Osteocyte (in vitro differentiated cells): Measurements from ENCODE around the gene CACYBP. TPM values are rescaled to one million over a fixed set of nuclear protein-coding genes. Genes with fewer than 3 reads are reported as not detected.
A peak's percentile ranks its signal among the peaks of the same experiment; 100 is the strongest.

Source experiments
- DNase-seq: peaks from one replicate; pipeline ENCODE4 v3.0.0; 2021; ENCODE audit warnings: mixed read lengths; ENCODE audit not compliant: unreplicated experiment; ENCODE audit errors: extremely low spot score
- H3K27ac Mint-ChIP-seq: one replicate; pipeline ENCODE4 v1.8.0; 2021; ENCODE audit warnings: mild to moderate bottlenecking, mixed read lengths; ENCODE audit not compliant: unreplicated experiment
- H3K27me3 Mint-ChIP-seq: one replicate; pipeline ENCODE4 v1.8.0; 2021; ENCODE audit warnings: mixed read lengths; ENCODE audit not compliant: unreplicated experiment
- H3K36me3 Mint-ChIP-seq: one replicate; pipeline ENCODE4 v1.8.0; 2021; ENCODE audit warnings: mixed read lengths; ENCODE audit not compliant: unreplicated experiment
- H3K4me1 Mint-ChIP-seq: one replicate; pipeline ENCODE4 v1.8.0; 2021; ENCODE audit warnings: mixed read lengths; ENCODE audit not compliant: unreplicated experiment
- H3K4me3 Mint-ChIP-seq: one replicate; pipeline ENCODE4 v1.8.0; 2021; ENCODE audit warnings: mild to moderate bottlenecking, moderate library complexity, mixed read lengths; ENCODE audit not compliant: unreplicated experiment
- H3K9me3 Mint-ChIP-seq: one replicate; pipeline ENCODE4 v1.8.0; 2021; ENCODE audit warnings: mixed read lengths; ENCODE audit not compliant: unreplicated experiment
- CTCF ChIP-seq: fragments of 200-600 bp; sonication (generic); IDR thresholded peaks from 2 replicates; pipeline ENCODE4 v1.5.0; 2021; ENCODE audit warnings: antibody characterized with exemption, mild to moderate bottlenecking, moderate library complexity
- total RNA-seq: library from RNA; stranded (reverse); gene quantifications from 2 replicates; pipeline ENCODE4 v1.2.1, GENCODE V29; 2021

The CACYBP gene
- total RNA-seq, 1 donor from 2014 or later = 58.3 TPM

GRCh38 chr1:174967845-174968705, 31.7 kb upstream of the CACYBP start:
- Mint-ChIP-seq H3K4me1 (peaks cover 48% of the 10 kb centered on the region), H3K27me3 (no peaks in the 10 kb centered on the region), H3K9me3 (no peaks in the 10 kb centered on the region), H3K4me3 (no peak overlapping the region), H3K36me3 (peaks cover 1% of the 10 kb centered on the region), H3K27ac (peak overlapping the region; percentile 62)
- TF ChIP-seq CTCF = no peak
- no peak for DNase-seq

GRCh38 chr1:174968750-174969244, 30.9 kb upstream of the CACYBP start:
- Mint-ChIP-seq H3K36me3 (peaks cover 1% of the 10 kb centered on the region), H3K27me3 (no peaks in the 10 kb centered on the region), H3K27ac (peak overlapping the region; percentile 62), H3K4me3 (no peak overlapping the region), H3K4me1 (peaks cover 41% of the 10 kb centered on the region), H3K9me3 (no peaks in the 10 kb centered on the region)
- no peak for TF ChIP-seq CTCF
- no peak for DNase-seq

GRCh38 chr1:174969977-174970376, 29.8 kb upstream of the CACYBP start:
- no peak for DNase-seq
- Mint-ChIP-seq H3K9me3 (no peaks in the 10 kb centered on the region), H3K27ac (no peak overlapping the region), H3K4me3 (no peak overlapping the region), H3K36me3 (peaks cover 3% of the 10 kb centered on the region), H3K27me3 (no peaks in the 10 kb centered on the region), H3K4me1 (peaks cover 29% of the 10 kb centered on the region)
- no peak for TF ChIP-seq CTCF

- Mint-ChIP-seq H3K9me3 (no peaks in the 10 kb centered on the region), H3K4me3 (no peak overlapping the region), H3K4me1 (peaks cover 17% of the 10 kb centered on the region), H3K27ac (no peak overlapping the region), H3K27me3 (no peaks in the 10 kb centered on the region), H3K36me3 (peaks cover 3% of the 10 kb centered on the region)
- DNase-seq = no peak
- no peak for TF ChIP-seq CTCF
Observed at GRCh38 chr1:174971466-174971865, 28.3 kb upstream of the CACYBP start.

GRCh38 chr1:174971902-174972301, 27.8 kb upstream of the CACYBP start:
- peaks cover 17% of the 10 kb centered on the region for H3K4me1 Mint-ChIP-seq
- no peaks in the 10 kb centered on the region for H3K27me3 Mint-ChIP-seq
- no peak overlapping the region for H3K27ac Mint-ChIP-seq
- TF ChIP-seq CTCF = no peak
- DNase-seq = no peak
- H3K4me3 Mint-ChIP-seq = no peak overlapping the region
- no peaks in the 10 kb centered on the region for H3K9me3 Mint-ChIP-seq
- peaks cover 3% of the 10 kb centered on the region for H3K36me3 Mint-ChIP-seq
